GM12801 (cell line): ENCODE results near the gene LRRC45.

Source experiments
- CTCF ChIP-seq: IDR thresholded peaks from one replicate; pipeline ENCODE4 v1.5.1; 2011; ENCODE audit warnings: control low read depth; ENCODE audit not compliant: insufficient read length; ENCODE audit errors: extremely low read depth

Gene LRRC45

DNA sequence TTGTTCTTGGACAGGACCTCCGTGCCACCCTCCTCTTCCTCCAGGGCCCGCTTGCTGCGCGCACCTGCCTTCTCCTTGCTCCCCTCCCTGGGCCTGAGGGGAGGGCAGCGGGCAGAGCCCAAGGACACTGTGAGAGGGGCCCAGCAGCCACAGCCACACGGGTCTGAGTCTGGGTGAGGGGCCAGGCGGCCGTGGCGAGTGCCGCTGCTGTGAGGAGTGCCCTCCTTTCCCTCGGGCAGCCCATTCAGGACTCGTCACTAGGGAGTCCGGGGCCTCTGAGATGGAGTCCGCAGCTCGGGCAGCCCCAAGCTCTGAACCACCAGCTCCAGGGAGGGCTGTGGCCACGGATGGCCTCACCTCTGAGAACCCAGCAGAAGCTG lies 36.9 kb downstream of the LRRC45 start:
- TF ChIP-seq CTCF = no peak

GRCh38 chr17:82060614-82061013 lies 37.5 kb downstream of the LRRC45 start:
- TF ChIP-seq CTCF = no peak

DNA sequence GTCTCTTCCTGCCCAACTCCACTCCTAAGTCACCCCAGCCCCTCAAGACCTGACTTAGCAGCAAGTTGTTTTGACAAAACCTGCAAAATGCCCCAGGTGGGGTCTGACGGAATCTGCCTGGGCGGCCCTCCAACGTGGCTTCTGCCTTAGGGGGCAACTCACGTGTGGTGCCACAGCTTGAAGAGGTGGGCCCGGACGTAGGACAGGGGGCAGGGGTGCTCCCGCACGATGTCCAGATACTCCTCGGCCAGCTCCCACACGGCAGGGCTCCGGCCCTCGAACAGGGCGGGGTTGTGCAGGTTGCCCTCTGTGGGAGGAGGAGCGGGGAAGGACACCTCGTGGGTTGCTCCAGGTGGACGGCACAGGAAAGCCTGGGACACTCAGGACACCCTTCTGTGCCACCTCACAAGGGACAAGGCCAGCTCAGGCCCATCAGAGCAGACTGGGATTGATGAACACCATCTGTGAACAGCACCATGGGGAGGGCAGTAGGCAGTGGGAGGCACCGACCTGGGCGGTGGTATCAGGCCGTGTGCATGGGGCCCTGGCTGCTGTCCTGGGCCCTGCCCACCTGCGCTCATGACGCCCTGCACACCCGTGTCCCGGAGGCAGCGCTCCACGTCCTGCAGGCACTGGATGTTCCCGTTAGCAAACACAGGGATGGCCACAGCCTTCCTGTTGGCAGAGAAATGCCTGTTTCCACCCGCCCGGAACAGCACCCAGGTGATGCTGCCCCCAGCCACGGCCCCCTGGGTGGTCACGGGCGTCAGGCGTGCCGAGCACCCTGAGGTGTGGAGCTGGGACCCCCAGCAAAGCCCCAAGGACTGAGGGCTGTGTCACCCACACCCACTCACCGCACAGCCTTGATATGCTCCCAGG lies 38.2 kb downstream of the LRRC45 start:
- TF ChIP-seq CTCF = no peak

GRCh38 chr17:82062076-82062983 lies 39.2 kb downstream of the LRRC45 start:
- TF ChIP-seq CTCF = no peak

GRCh38 chr17:82062984-82063368 lies 39.9 kb downstream of the LRRC45 start:
- TF ChIP-seq CTCF = no peak

DNA sequence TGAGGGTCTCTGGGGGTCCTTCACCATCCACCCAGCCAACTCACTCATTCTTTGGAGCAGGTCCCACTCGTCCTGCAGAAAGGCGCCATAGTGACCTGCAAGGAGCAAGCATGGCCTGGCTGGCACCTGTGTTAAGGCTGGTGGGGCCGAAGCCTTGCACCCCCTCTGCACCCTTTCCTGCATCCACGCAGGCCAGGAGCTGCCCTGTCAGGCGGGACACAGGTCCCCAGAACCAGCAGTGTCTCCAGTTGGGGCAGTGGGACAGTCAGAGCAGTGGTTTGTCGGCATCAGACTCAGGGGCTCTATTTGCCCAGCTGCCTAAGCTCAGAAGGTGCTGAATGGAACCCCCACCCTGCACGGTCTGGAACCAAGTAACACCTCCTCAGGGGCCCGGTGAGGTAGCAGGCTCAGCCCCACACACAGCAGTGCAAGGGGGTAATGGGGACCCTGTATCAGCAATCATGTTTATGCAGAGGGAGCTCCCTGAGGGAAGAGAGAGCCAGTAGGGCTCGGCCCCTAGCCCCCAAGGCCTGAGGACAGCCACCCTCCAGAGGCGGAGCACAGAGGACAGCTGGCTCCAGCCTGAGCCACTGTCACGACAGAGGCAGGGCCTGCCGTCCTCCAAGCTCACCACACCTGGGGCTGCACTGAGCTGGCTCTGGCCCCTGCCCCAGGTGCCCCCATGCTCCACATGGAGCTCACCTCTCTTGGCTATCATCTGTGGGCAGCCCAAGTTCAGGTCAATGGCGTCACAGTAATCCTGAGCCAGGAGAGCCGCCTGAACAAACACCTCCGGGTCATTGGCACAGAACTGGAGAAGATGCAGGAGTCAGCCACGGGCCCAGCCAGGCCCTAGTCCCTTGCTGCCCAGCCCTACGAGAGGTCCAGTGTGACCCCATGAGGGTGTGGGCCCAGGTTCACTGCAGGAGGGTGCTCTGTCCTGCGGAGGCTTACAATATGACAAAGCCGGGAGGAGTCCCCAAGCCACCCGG lies 40.6 kb downstream of the LRRC45 start:
- no peak for TF ChIP-seq CTCF
